Small intestine (tissue), 7 donors: ENCODE results near the gene AGAP5. TPM values are rescaled to one million over a fixed set of nuclear protein-coding genes. Genes with fewer than 3 reads are reported as not detected.
"Not testable (repeated sequence)": the region's sequence is repeated elsewhere in the genome, so short reads cannot be mapped to it uniquely, and the experiment has no call there.

Source experiments
- DNase-seq, 2 donors: peaks; one replicate each; pipeline versions ENCODE4 v3.0.0 to v3.0.0-alpha.2; 2013
- FAIRE-seq: peaks from 2 replicates; lab custom pipeline; 2012; peaks lifted over from hg19 to GRCh38; lab: Jason Lieb, UNC
- H3K27ac ChIP-seq, 3 donors: one replicate each; pipeline ENCODE4 v1.5.1; 2013; ENCODE audit warnings: low read length in 2 of 3, mild to moderate bottlenecking in 2 of 3, control low read depth in 1 of 3, inconsistent platforms in 1 of 3, low read depth in 1 of 3, moderate library complexity in 1 of 3
- H3K27me3 ChIP-seq, 3 donors: one replicate each; pipeline ENCODE4 v1.6.1; 2013; ENCODE audit warnings: low read length in 3 of 3, inconsistent platforms in 1 of 3; ENCODE audit not compliant: control insufficient read depth in 3 of 3, insufficient read depth in 3 of 3
- H3K36me3 ChIP-seq, 3 donors: one replicate each; pipeline ENCODE4 v1.6.1; 2013; ENCODE audit warnings: low read length in 3 of 3, inconsistent platforms in 1 of 3, low read depth in 1 of 3, mild to moderate bottlenecking in 1 of 3, moderate library complexity in 1 of 3; ENCODE audit not compliant: control insufficient read depth in 3 of 3, insufficient read depth in 2 of 3
- H3K4me1 ChIP-seq, 3 donors: one replicate each; pipeline ENCODE4 v1.6.1; 2013; ENCODE audit warnings: low read length in 2 of 3, inconsistent platforms in 1 of 3, low read depth in 1 of 3, mild to moderate bottlenecking in 1 of 3, moderate library complexity in 1 of 3; ENCODE audit not compliant: control insufficient read depth in 3 of 3, insufficient read depth in 2 of 3
- H3K4me3 ChIP-seq, 3 donors: one replicate each; pipeline ENCODE4 v1.5.1; 2013; ENCODE audit warnings: low read length in 3 of 3, control low read depth in 1 of 3, inconsistent platforms in 1 of 3, low read depth in 1 of 3, mild to moderate bottlenecking in 1 of 3, moderate library complexity in 1 of 3
- H3K9me3 ChIP-seq, 2 donors: one replicate each; pipeline ENCODE4 v1.6.1; 2013; ENCODE audit warnings: low read depth in 1 of 2, low read length in 1 of 2; ENCODE audit not compliant: control insufficient read depth in 2 of 2, insufficient read depth in 1 of 2
- WGBS, 3 donors: extraction: QIAGEN DNeasy Blood & Tissue Kit; methylation state at CpG; one replicate each; pipeline ENCODE4 v1.1.7; 2013; 5-methylcytosine and 5-hydroxymethylcytosine counted together
- polyA plus RNA-seq, 4 donors: library from polyadenylated mRNA; stranded (reverse) in 3 of 4; unstranded in 1 of 4; fragments of 200-250 nt in 3 of 4; fragments of 120-200 nt in 1 of 4; gene quantifications; one replicate each; pipeline versions ENCODE4 v1.2.1 to v1.2.3, GENCODE V29; 2013
- donor health status: healthy with polysubstance abuse.
- donor health status: control.
- donor health status: control.
- donor health status: Bipolar disorder and iron deficiency.
- donor health status: healthy.

AGAP5 gene
- polyA plus RNA-seq, 4 donors: 4.3 to 15.8 (median 10.3) TPM

DNA sequence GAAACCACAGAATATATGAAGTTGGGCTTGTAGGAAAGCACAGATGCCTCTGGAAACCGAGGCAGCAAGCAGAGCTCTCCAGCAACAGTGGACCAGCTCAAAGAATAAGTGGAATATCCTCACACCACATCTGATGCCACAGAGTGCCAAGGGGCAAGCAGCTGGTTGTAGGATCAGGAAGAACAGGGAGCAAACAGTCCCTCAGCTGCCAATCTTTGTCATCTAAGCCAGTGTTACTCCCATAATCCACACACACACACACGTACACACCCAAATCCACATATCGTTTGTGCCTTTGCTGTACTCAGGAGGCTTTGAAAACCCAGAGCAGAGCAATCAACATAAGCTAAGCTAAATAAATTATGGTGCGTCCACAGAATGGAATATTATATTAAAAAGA, 25.6 kb upstream of the AGAP5 start:
- H3K4me1 ChIP-seq: peaks cover 0 to 2% (median 0%) of the 10 kb centered on the region in 3 donors
- no peak for DNase-seq
- H3K27ac ChIP-seq: no peak overlapping the region
- H3K27me3 ChIP-seq: no peaks in the 10 kb centered on the region
- FAIRE-seq: no peak
- 64 to 82% (median 65%) methylated on average over 4 of the region's 4 CpGs for WGBS, 3 donors
- H3K9me3 ChIP-seq: no peaks in the 10 kb centered on the region
- H3K36me3 ChIP-seq: peaks cover 7 to 37% (median 9%) of the 10 kb centered on the region in 3 donors
- no peak overlapping the region for H3K4me3 ChIP-seq

DNA sequence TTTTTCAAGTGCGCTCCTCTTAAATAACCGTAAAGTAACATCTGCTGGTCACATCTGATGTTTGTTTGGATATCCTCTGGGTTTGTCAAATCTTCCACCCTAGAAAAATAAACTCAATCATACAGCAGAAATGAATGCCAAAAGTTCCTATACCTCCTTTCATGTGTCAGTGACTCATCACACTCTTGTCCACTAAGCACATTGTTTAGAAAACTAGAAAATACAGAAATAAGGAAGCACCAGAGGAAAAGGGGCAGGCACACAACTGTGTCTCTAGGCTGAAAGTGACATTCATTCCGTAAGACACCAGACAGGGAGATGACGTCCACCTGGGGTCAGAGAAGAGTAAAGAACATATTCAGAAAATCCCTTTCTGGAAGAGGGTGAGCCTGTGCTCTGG, 22.7 kb upstream of the AGAP5 start:
- H3K36me3 ChIP-seq: peaks cover 7 to 34% (median 12%) of the 10 kb centered on the region in 3 donors
- H3K9me3 ChIP-seq, H3K27ac ChIP-seq, H3K27me3 ChIP-seq, FAIRE-seq, DNase-seq, H3K4me1 ChIP-seq, H3K4me3 ChIP-seq: not testable (repeated sequence)
- 88 to 94% (median 94%) methylated on average over 4 of the region's 4 CpGs for WGBS, 3 donors

DNA sequence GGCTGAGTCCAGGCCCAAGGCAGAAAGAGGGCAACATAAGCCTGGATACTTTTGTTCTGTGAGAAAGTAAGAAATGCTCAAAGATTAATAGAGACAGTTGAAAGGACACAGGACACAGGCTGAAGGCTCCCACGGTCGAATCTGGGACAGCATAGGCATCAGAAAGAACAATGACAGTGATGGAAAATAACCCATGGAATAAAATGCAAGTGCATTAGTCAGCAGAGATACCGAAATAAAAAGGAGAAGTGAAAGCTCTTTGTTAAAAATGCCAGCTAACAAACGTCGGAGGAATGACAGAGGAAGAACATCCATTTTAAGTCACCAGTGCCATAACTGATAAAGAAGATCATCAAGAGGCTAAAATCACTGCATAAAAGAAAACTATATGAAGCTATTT, 19.6 kb upstream of the AGAP5 start:
- 69 to 75% (median 73%) methylated on average over 5 of the region's 5 CpGs for WGBS, 3 donors
- no peak overlapping the region for H3K27ac ChIP-seq
- no peak for FAIRE-seq
- H3K9me3 ChIP-seq: no peaks in the 10 kb centered on the region
- no peak overlapping the region for H3K4me3 ChIP-seq
- H3K36me3 ChIP-seq: peaks cover 5 to 33% (median 11%) of the 10 kb centered on the region in 3 donors
- DNase-seq: no peak
- no peaks in the 10 kb centered on the region for H3K27me3 ChIP-seq
- H3K4me1 ChIP-seq: no peaks in the 10 kb centered on the region

DNA sequence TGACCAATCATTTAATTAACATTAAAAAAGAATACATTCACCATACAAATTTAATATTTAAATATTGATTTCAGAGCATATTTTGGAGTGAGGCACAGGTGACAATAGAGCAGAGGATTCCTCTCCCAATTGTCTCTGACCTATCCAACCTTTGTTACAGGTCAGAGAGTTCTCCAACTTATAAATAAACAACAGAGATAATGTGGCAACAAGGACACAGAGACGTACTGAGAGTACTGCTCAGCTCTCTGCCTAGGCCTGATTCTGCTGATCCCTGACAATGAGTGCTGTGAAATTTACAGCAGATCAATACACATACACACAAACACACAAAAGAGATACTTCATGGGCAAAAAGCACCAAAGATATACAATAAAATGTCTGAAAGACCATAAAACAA, 18.3 kb upstream of the AGAP5 start:
- 75 to 89% (median 87%) methylated on average over 1 of the region's 1 CpG for WGBS, 3 donors
- peaks cover 0 to 26% (median 10%) of the 10 kb centered on the region in 3 donors for H3K36me3 ChIP-seq
- no peak overlapping the region for H3K4me3 ChIP-seq
- no peaks in the 10 kb centered on the region for H3K9me3 ChIP-seq
- H3K4me1 ChIP-seq: no peaks in the 10 kb centered on the region
- no peak for DNase-seq
- H3K27ac ChIP-seq: no peak overlapping the region
- FAIRE-seq: no peak
- no peaks in the 10 kb centered on the region for H3K27me3 ChIP-seq

DNA sequence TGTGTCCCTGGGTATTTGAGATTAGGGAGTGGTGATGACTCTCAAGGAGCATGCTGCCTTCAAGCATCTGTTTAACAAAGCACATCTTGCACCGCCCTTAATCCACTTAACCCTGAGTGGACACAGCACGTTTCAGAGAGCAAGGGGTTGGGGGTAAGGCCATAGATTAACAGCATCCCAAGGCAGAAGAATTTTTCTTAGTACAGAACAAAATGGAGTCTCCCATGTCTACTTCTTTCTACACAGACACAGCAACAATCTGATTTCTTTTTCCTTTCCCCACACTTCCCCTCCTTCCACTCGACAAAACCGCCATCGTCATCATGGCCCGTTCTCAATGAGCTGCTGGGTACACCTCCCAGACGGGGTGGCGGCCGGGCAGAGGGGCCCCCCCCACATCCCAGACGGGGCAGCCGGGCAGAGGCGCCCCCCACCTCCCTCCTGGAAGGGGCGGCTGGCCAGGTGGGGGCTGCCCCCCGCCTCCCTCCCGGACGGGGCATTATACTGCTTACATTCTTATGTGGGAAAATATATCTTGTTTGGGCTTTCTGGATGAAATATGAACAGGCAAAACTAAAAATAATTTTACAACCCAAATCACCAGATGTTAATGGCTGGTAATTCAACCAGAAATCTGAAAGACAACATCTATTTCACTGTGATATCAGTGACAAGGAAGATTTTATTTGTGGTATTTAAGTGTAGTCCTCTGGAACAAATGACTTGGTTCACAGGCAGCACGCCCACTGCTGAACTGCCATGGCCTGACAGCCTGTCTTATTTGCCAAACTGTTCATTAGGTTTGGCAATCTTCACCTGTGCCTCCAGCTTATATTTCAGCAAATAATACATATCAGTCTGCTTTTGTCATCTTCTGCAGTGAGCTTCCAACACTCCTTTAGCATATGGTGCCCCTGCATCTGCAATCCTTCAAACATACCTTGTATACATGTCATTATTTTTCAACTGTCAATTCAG, 17.6 kb upstream of the AGAP5 start:
- not testable (repeated sequence) for H3K27me3 ChIP-seq, FAIRE-seq, H3K4me3 ChIP-seq, H3K27ac ChIP-seq, DNase-seq, H3K4me1 ChIP-seq, H3K9me3 ChIP-seq
- H3K36me3 ChIP-seq: peaks cover 0 to 23% (median 10%) of the 10 kb centered on the region in 3 donors
- WGBS, 3 donors: 93 to 96% (median 94%) methylated on average over 16 to 17 of the region's 17 CpGs

DNA sequence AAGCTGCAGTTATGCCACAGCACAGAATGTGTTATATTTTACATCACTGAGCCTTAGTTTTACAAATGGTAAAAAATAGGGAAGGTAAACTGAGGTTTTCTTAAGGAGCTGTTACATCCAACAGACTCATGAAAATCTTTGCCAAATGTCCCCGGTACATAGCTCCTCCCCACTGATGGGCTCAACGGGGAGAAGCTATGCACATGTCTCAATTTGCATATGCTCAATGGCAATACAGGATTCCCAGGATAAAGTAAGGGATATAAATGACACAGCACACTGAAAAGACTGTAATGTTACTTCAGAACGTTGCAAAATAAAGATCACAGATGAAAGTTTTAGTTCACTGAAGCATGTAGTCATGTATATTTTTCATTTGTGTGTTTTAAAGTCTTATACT, 16.6 kb upstream of the AGAP5 start:
- H3K27ac ChIP-seq, H3K4me3 ChIP-seq, H3K4me1 ChIP-seq, DNase-seq, H3K27me3 ChIP-seq, FAIRE-seq, H3K9me3 ChIP-seq: not testable (repeated sequence)
- peaks cover 0 to 16% (median 10%) of the 10 kb centered on the region in 3 donors for H3K36me3 ChIP-seq
- 50 to 70% (median 50%) methylated on average over 3 of the region's 3 CpGs for WGBS, 3 donors

DNA sequence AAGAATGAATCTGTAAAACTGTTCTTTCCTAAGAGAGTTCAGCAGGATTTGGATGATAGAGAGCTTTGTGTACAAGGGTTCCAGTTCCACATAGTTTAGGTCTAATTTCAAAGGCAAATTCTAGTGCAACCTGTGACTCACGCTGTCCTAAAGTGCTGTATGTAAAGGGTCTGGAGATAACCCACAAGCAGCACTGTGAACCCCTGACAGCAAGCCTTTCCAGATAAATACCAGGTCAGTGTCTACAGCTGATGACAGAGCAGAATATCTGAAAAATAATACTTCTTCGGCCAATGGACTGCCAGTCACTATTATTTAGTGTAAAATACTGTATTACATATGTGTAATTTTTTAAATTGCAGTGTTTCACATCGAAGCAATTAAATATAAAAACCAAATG, 16.0 kb upstream of the AGAP5 start:
- 88 to 95% (median 90%) methylated on average over 3 of the region's 3 CpGs for WGBS, 3 donors
- H3K4me1 ChIP-seq, H3K27me3 ChIP-seq, FAIRE-seq, H3K27ac ChIP-seq, H3K4me3 ChIP-seq, DNase-seq, H3K9me3 ChIP-seq: not testable (repeated sequence)
- H3K36me3 ChIP-seq: peaks cover 0 to 13% (median 10%) of the 10 kb centered on the region in 3 donors

DNA sequence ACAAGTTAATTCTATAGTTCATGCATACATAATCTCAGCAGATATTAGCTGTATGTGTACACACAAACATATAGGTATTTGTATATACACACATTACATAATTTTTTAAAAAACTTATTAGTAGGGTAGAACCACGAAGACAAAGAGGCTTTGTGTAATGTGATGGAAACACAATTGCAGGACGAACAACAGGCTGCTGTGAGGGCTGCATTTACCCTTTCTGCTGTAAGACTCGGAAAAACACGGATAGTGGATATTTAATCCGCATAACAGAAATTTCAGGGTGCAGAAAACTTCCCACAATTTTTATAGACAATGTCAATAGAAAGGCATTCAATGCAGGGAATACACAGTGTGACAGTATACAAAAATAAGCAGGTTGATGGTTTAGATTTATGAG, 13.8 kb upstream of the AGAP5 start:
- H3K27me3 ChIP-seq, FAIRE-seq, DNase-seq, H3K9me3 ChIP-seq, H3K27ac ChIP-seq, H3K4me1 ChIP-seq, H3K4me3 ChIP-seq: not testable (repeated sequence)
- peaks cover 0 to 11% (median 6%) of the 10 kb centered on the region in 3 donors for H3K36me3 ChIP-seq
- 90 to 97% (median 93%) methylated on average over 5 of the region's 5 CpGs for WGBS, 3 donors
